ENCODE measurements around the gene MED29.

MED29 gene

GRCh38 chr19:39390751-39391437 lies at the start of gene MED29, which contains the start of gene PAF1:
Gene MED29 (plus strand): TSS chr19:39391378. CDS start chr19:39391423, 45 bp downstream.
Gene PAF1 (minus strand): TSS chr19:39391106. CDS start chr19:39390864, 242 bp downstream.
- Histone ChIP-seq H3K27ac (peak within 1 kb of the TSS; percentile 96), H3K4me1 (ENCODE audit: control insufficient read depth in 1 of 2, insufficient read depth in 1 of 2, low read depth in 1 of 2, low read length in 1 of 2) (peaks cover 21 to 27% of the 10 kb centered on the region in 2 experiments), H3K4me3 (ENCODE audit: low read depth in 1 of 2, low read length in 1 of 2) (peak within 1 kb of the TSS; percentile 93 to 99), H3K9me3 (no peaks in the 10 kb centered on the region), H3K27me3 (no peaks in the 10 kb centered on the region), H3K36me3 (peaks cover 61% of the 10 kb centered on the region)
- TF ChIP-seq CTCF (IDR thresholded peaks at IDR 0.05): peak; percentile 56

- Histone ChIP-seq H3K4me3 (ENCODE audit: low read depth in 1 of 2, low read length in 1 of 2) (peak within 1 kb of the TSS; percentile 90 to 100), H3K27ac (peak within 1 kb of the TSS; percentile 100), H3K27me3 (no peaks in the 10 kb centered on the region), H3K36me3 (peaks cover 6% of the 10 kb centered on the region), H3K9me3 (no peaks in the 10 kb centered on the region), H3K4me1 (ENCODE audit: control insufficient read depth in 1 of 2, insufficient read depth in 1 of 2, low read depth in 1 of 2, low read length in 1 of 2) (peaks cover 48 to 51% of the 10 kb centered on the region in 2 experiments)
- peak; percentile 99 for TF ChIP-seq CTCF (IDR thresholded peaks at IDR 0.05)
Observed at GRCh38 chr19:39341719-39342604, 49.2 kb upstream of the MED29 start, which contains the start of gene SAMD4B. Gene SAMD4B (plus strand): TSS chr19:39342421. CDS start chr19:39356894, 14,473 bp downstream.

GRCh38 chr19:39342647-39343305 lies 48.4 kb upstream of the MED29 start:
- peaks cover 40 to 43% of the 10 kb centered on the region in 2 experiments for H3K4me1 ChIP-seq (ENCODE audit: control insufficient read depth in 1 of 2, insufficient read depth in 1 of 2, low read depth in 1 of 2, low read length in 1 of 2)
- H3K4me3 ChIP-seq (ENCODE audit: low read depth in 1 of 2, low read length in 1 of 2): peak overlapping the region; percentile 61 to 66
- H3K9me3 ChIP-seq: no peaks in the 10 kb centered on the region
- peak overlapping the region; percentile 100 for H3K27ac ChIP-seq
- no peaks in the 10 kb centered on the region for H3K27me3 ChIP-seq
- TF ChIP-seq CTCF (IDR thresholded peaks at IDR 0.05): no peak
- H3K36me3 ChIP-seq: peaks cover 11% of the 10 kb centered on the region

GRCh38 chr19:39345956-39346355 lies 45.2 kb upstream of the MED29 start:
- Histone ChIP-seq H3K27me3 (no peaks in the 10 kb centered on the region), H3K9me3 (no peaks in the 10 kb centered on the region), H3K4me3 (ENCODE audit: low read depth in 1 of 2, low read length in 1 of 2) (no peak overlapping the region), H3K4me1 (ENCODE audit: control insufficient read depth in 1 of 2, insufficient read depth in 1 of 2, low read depth in 1 of 2, low read length in 1 of 2) (peaks cover 10 to 11% of the 10 kb centered on the region in 2 experiments), H3K27ac (no peak overlapping the region), H3K36me3 (peaks cover 39% of the 10 kb centered on the region)
- TF ChIP-seq CTCF (IDR thresholded peaks at IDR 0.05): no peak

Data from neutrophil (primary cell).